Measurements from ENCODE around the gene EPN3.

EPN3 gene

DNA sequence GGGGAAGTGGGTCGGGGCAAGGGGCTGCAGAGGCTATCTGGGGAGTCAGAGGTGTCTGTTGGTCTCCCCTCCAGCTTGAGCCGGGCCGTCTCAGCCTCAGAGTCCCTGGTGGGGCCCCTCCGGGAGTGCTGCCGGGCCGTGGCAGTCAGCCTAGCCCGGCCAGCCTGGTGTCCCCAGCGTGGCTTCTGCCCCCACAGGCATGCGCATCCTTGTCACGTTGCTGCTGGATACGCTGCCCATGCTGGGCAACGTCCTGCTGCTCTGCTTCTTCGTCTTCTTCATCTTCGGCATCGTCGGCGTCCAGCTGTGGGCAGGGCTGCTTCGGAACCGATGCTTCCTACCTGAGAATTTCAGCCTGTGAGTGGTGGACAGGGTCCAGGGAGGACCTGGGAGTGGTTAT is 39.1 kb downstream of the EPN3 start:
- DNase-seq, result no peak

DNA sequence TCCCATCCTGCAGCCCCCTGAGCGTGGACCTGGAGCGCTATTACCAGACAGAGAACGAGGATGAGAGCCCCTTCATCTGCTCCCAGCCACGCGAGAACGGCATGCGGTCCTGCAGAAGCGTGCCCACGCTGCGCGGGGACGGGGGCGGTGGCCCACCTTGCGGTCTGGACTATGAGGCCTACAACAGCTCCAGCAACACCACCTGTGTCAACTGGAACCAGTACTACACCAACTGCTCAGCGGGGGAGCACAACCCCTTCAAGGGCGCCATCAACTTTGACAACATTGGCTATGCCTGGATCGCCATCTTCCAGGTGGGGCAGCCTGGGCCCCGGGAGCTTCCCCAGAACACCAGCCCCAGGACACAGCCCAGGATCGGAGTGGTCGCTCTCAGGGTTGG is 40.0 kb downstream of the EPN3 start:
- DNase-seq, result no peak

GRCh38 chr17:50573866-50574611 is 41.5 kb downstream of the EPN3 start:
- DNase-seq, result no peak

DNA sequence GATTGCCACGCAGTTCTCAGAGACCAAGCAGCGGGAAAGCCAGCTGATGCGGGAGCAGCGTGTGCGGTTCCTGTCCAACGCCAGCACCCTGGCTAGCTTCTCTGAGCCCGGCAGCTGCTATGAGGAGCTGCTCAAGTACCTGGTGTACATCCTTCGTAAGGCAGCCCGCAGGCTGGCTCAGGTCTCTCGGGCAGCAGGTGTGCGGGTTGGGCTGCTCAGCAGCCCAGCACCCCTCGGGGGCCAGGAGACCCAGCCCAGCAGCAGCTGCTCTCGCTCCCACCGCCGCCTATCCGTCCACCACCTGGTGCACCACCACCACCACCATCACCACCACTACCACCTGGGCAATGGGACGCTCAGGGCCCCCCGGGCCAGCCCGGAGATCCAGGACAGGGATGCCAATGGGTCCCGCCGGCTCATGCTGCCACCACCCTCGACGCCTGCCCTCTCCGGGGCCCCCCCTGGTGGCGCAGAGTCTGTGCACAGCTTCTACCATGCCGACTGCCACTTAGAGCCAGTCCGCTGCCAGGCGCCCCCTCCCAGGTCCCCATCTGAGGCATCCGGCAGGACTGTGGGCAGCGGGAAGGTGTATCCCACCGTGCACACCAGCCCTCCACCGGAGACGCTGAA is 43.2 kb downstream of the EPN3 start:
- DNase-seq, result peak in 1 of 2 donors; percentile 24

GRCh38 chr17:50576864-50577263 is 44.3 kb downstream of the EPN3 start:
- no peak for DNase-seq

GRCh38 chr17:50577451-50577954 is 45.0 kb downstream of the EPN3 start:
- no peak for DNase-seq

DNA sequence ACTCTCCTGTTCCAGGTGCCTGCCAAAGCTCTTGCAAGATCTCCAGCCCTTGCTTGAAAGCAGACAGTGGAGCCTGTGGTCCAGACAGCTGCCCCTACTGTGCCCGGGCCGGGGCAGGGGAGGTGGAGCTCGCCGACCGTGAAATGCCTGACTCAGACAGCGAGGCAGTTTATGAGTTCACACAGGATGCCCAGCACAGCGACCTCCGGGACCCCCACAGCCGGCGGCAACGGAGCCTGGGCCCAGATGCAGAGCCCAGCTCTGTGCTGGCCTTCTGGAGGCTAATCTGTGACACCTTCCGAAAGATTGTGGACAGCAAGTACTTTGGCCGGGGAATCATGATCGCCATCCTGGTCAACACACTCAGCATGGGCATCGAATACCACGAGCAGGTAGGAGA is 45.6 kb downstream of the EPN3 start:
- DNase-seq, result no peak

DNA sequence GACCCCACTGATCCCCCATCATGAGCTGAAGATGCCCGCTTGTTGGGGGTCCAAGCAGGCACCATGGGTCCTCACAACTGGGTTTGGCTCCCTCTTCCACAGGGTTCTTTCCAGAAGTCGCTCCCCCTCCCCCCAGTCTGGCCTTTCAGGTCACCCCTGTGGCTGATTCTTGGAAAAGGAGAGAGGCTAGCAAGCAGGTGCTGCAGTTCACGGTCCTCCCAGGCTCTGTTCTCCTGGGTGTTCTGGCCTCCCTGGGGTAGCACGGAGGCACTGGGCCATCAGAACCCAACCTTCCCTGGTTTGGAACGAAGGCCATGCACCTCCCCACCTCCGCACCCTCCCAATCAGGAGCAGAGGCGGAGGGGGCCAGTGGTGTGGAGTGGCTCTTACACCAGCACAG is 46.9 kb downstream of the EPN3 start:
- DNase-seq, result no peak

GRCh38 chr17:50580646-50581045 is 48.1 kb downstream of the EPN3 start:
- DNase-seq, result no peak

DNA sequence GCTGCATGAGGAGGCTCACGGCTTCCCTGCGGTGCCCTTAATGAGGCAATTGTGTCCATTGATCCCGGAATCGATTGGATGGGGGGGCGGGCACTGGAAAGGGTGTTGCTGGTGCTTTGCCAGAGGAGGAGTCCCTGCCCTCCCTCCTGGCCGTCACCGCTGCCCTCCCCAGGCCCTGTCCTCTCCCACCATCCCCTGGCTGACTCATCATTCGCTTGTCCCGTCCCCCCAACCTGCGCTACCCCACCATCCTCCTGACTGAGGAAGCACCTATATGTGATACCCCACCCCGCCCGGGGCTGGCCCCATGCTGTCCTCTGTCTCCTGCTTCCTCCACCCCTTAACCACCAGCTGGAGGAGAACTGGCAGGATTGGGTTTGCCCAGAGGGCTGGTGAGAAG is 48.8 kb downstream of the EPN3 start:
- no peak for DNase-seq

- DNase-seq, result no peak
Measured at GRCh38 chr17:50582741-50583140, 50.2 kb downstream of the EPN3 start.

GRCh38 chr17:50583641-50584040 is 51.1 kb downstream of the EPN3 start:
- DNase-seq, result no peak

GRCh38 chr17:50584116-50584515 is 51.6 kb downstream of the EPN3 start:
- no peak for DNase-seq

DNA sequence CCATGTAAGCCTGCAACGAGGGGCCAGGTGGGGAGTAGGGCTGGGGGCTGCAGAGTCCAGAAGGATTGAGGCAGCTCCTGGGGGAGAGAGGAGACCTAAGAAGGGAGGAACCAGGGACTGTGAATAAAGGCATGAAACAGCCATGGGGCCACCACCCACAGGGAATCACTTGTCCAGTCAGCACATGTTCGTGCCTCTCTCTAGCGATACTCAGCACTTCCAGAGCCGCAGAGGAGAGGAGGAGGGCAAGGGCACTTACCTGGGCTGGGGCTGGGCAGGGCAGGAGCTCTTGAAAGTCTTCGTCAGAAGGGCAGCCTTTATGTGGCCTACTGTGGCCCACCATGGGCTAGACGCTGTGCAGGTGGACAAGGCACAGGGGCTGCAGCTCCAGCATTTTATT is 52.2 kb downstream of the EPN3 start:
- DNase-seq, result no peak

GRCh38 chr17:50585346-50585745 is 52.8 kb downstream of the EPN3 start:
- no peak for DNase-seq

DNA sequence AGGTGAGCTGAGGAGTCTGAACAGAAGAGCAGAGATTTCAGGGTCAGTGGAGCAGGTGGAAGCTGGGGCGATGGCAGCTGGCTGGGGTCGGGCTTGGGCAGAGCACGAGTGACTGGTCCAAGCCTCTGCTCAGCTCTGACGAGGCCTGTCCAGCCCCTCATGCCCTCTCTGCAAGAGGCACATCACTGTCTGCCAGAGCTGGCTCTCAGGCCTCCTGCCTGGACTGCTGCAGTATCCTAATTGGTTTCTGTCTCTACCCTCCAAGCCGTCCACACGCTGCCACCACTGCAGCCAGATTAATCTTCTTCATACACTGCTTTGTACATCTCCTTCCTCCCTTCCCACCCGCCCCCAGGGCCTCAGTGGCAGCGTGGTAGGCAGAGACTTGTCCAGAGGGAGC is 53.4 kb downstream of the EPN3 start:
- no peak for DNase-seq

- DNase-seq, result no peak
Measured at GRCh38 chr17:50586421-50587247, 54.1 kb downstream of the EPN3 start.

GRCh38 chr17:50587571-50587970 is 55.0 kb downstream of the EPN3 start:
- DNase-seq, result no peak

GRCh38 chr17:50588391-50589049 is 56.0 kb downstream of the EPN3 start:
- DNase-seq, result no peak

GRCh38 chr17:50589095-50589705 is 56.7 kb downstream of the EPN3 start:
- no peak for DNase-seq

DNA sequence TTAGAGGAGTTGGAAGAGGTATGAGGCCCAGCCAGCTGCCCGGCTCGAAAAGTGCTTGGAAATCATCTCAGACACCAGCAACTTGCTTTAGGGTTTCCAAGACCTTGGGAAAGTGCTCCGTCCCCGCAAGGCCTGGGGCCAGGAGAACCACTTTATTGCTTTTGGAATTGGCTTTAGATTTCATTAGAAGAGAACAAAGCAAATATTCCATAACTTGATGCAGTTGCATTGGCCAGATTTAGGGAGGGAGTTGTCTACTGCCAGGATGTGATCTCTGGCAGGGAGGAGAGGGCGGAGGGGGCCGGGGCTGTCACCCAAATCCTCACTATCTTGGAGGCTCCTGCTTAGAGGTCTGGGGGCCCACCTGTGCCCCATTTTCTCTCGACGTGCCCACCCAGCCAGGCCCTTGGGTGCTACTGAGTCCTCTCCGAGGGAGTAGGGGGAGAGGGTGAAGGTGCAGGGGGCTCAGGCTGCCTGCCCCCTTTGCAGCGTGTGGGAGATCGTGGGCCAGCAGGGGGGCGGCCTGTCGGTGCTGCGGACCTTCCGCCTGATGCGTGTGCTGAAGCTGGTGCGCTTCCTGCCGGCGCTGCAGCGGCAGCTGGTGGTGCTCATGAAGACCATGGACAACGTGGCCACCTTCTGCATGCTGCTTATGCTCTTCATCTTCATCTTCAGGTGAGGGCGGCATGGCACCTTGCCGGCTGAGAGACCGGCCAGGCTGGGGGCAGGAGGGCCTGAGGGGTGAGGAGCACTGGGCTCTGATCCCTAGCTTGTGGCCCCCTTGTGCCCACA is 58.6 kb downstream of the EPN3 start:
- DNase-seq, result no peak

DNA sequence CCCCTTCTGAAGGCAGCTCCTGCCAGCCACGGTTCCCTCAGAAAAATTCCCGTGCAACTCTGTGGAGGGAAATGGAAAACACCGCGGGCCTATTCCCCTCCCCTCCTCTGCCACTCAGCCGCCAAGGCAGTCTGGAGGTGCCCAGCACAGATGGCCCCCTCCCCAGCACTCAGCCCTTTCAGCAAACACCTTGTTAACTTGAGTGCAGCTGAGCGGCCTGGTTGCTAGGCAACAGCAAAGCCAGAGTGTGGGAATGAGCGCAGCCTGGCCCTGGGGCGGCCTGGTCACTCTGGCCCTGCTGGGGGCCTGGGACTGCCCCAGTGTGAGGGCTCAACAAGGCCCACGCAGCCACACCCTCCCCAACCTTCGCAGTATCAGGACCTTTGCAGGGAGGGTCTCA is 60.8 kb downstream of the EPN3 start:
- DNase-seq, result no peak
